ENCODE measurements around the gene GPR152. TPM values are rescaled to one million over a fixed set of nuclear protein-coding genes. Genes with fewer than 3 reads are reported as not detected.
A peak's percentile ranks its signal among the peaks of the same experiment; 100 is the strongest.

The GPR152 gene
- total RNA-seq, 4 donors from 2014 or later: not detected

GRCh38 chr11:67420147-67420645 is 32.3 kb downstream of the GPR152 start:
- peak overlapping the region; percentile 50 for H3K4me3 ChIP-seq (ENCODE audit: low read depth, poor library complexity, severe bottlenecking)
- TF ChIP-seq POLR2A (IDR thresholded peaks at IDR 0.05) (no peak), CTCF (IDR thresholded peaks at IDR 0.05) (no peak)
- intact Hi-C loops (cut with DNase I; ENCODE audit: low total_unique reads): no loop called here
- 21 to 31% methylated on average over 13 to 15 of the region's 15 CpGs for WGBS, 2 donors
- no peak for DNase-seq (ENCODE audit: low spot score in 2 of 2)

- intact Hi-C loops (cut with DNase I; ENCODE audit: low total_unique reads): no loop called here
- TF ChIP-seq CTCF (IDR thresholded peaks at IDR 0.05): no peak
- TF ChIP-seq POLR2A (IDR thresholded peaks at IDR 0.05): no peak
- H3K4me3 ChIP-seq (ENCODE audit: low read depth, poor library complexity, severe bottlenecking): no peak overlapping the region
- DNase-seq (ENCODE audit: low spot score in 2 of 2): no peak
- WGBS, 2 donors: 84 to 89% methylated on average over 20 to 21 of the region's 21 CpGs
These were observed 33.0 kb downstream of the GPR152 start for GRCh38 chr11:67419325-67420049.

GRCh38 chr11:67418476-67419281 is 33.9 kb downstream of the GPR152 start:
- no peak for TF ChIP-seq CTCF (IDR thresholded peaks at IDR 0.05)
- 37 to 45% methylated on average over 7 to 14 of the region's 26 CpGs for WGBS, 2 donors
- no peak overlapping the region for H3K4me3 ChIP-seq (ENCODE audit: low read depth, poor library complexity, severe bottlenecking)
- no peak for DNase-seq (ENCODE audit: low spot score in 2 of 2)
- intact Hi-C loops (cut with DNase I; ENCODE audit: low total_unique reads): no loop called here

GRCh38 chr11:67417425-67417824 is 35.1 kb downstream of the GPR152 start:
- intact Hi-C loops (cut with DNase I; ENCODE audit: low total_unique reads): no loop called here
- DNase-seq (ENCODE audit: low spot score in 2 of 2): no peak
- TF ChIP-seq CTCF (IDR thresholded peaks at IDR 0.05) (no peak), POLR2A (IDR thresholded peaks at IDR 0.05) (no peak)
- WGBS, 2 donors: 65 to 70% methylated on average over 5 to 12 of the region's 12 CpGs
- no peak overlapping the region for H3K4me3 ChIP-seq (ENCODE audit: low read depth, poor library complexity, severe bottlenecking)

- 26 to 41% methylated on average over 19 to 21 of the region's 21 CpGs for WGBS, 2 donors
- DNase-seq (ENCODE audit: low spot score in 2 of 2): no peak
- intact Hi-C loops (cut with DNase I; ENCODE audit: low total_unique reads): no loop called here
- no peak overlapping the region for H3K4me3 ChIP-seq (ENCODE audit: low read depth, poor library complexity, severe bottlenecking)
- no peak for TF ChIP-seq CTCF (IDR thresholded peaks at IDR 0.05)
- TF ChIP-seq POLR2A (IDR thresholded peaks at IDR 0.05): no peak
These were observed 35.9 kb downstream of the GPR152 start for GRCh38 chr11:67416416-67417335.
